Left ventricle myocardium inferior (tissue), 1 donor: Measurements from ENCODE around the gene TTC21A. TPM values are rescaled to one million over a fixed set of nuclear protein-coding genes. Genes with fewer than 3 reads are reported as not detected.

Experiments used
- DNase-seq: peaks from one replicate; pipeline ENCODE4 v3.0.0-alpha.2; 2020
- H3K27ac ChIP-seq: fragments of 200-600 bp; replicated peaks from 2 replicates; pipeline ENCODE4 v1.8.0; 2021
- H3K27me3 ChIP-seq: fragments of 200-600 bp; 2 replicates; pipeline ENCODE4 v1.8.0; 2021; ENCODE audit warnings: low read depth
- H3K36me3 ChIP-seq: fragments of 200-600 bp; 2 replicates; pipeline ENCODE4 v1.8.0; 2021
- H3K4me1 ChIP-seq: fragments of 200-600 bp; 2 replicates; pipeline ENCODE4 v1.8.0; 2021
- H3K4me3 ChIP-seq: fragments of 200-600 bp; 2 replicates; pipeline ENCODE4 v1.8.0; 2021; ENCODE audit warnings: mild to moderate bottlenecking, moderate library complexity
- H3K9me3 ChIP-seq: fragments of 200-600 bp; replicated peaks from 2 replicates; pipeline ENCODE4 v1.8.0; 2021
- CTCF ChIP-seq: fragments of 200-600 bp; IDR thresholded peaks from 2 replicates; pipeline ENCODE4 v1.8.0; 2021; ENCODE audit warnings: antibody characterized with exemption, mild to moderate bottlenecking, borderline replicate concordance
- intact Hi-C: fragments of 100-400 bp; cut with micrococcal nuclease; formaldehyde crosslinking; loops from one replicate; pipeline ENCODE4 v1.11.0; 2022
- total RNA-seq: library from RNA; stranded (reverse); fragmentation: NEBNext Ultra II Directional; extraction: Animal tissue kit (Norgen Biotek cat#: 25700); gene quantifications from one replicate; pipeline ENCODE4 v1.2.1, GENCODE V29; 2021
- donor health status: DM: no; HTN: yes; CAD: no; lungs with severe emphysema.

TTC21A gene
- total RNA-seq, 1 donor from 2014 or later, result 2.1 TPM

GRCh38 chr3:39112535-39112934, 5.1 kb downstream of the TTC21A start:
- no peak for DNase-seq

GRCh38 chr3:39113291-39113690, 5.8 kb downstream of the TTC21A start:
- Histone ChIP-seq H3K4me3 (no peak overlapping the region), H3K4me1 (peaks cover 8% of the 10 kb centered on the region), H3K27me3 (no peaks in the 10 kb centered on the region), H3K36me3 (peaks cover 2% of the 10 kb centered on the region), H3K9me3 (no peaks in the 10 kb centered on the region), H3K27ac (no peak overlapping the region)
- intact Hi-C loops, result no loop called here
- DNase-seq, result no peak
- no peak for TF ChIP-seq CTCF

More at GRCh38 chr3:39112535-39112934, 5.1 kb downstream of the TTC21A start:
- intact Hi-C loops, result no loop called here
- TF ChIP-seq CTCF, result no peak
- Histone ChIP-seq H3K27ac (no peak overlapping the region), H3K4me1 (peaks cover 11% of the 10 kb centered on the region), H3K4me3 (no peak overlapping the region), H3K36me3 (no peaks in the 10 kb centered on the region), H3K27me3 (no peaks in the 10 kb centered on the region), H3K9me3 (no peaks in the 10 kb centered on the region)

- H3K36me3 ChIP-seq, result peaks cover 6% of the 10 kb centered on the region
- H3K27me3 ChIP-seq, result no peaks in the 10 kb centered on the region
- no peak overlapping the region for H3K4me3 ChIP-seq
- no peak for DNase-seq
- H3K27ac ChIP-seq, result no peak overlapping the region
- peaks cover 4% of the 10 kb centered on the region for H3K4me1 ChIP-seq
- intact Hi-C loops, result no loop called here
- TF ChIP-seq CTCF, result no peak
- no peaks in the 10 kb centered on the region for H3K9me3 ChIP-seq
Observed at GRCh38 chr3:39114456-39114855, 7.0 kb downstream of the TTC21A start.

- Histone ChIP-seq H3K4me1 (peaks cover 4% of the 10 kb centered on the region), H3K27me3 (no peaks in the 10 kb centered on the region), H3K9me3 (no peaks in the 10 kb centered on the region), H3K27ac (no peak overlapping the region), H3K4me3 (no peak overlapping the region), H3K36me3 (peaks cover 6% of the 10 kb centered on the region)
- no peak for TF ChIP-seq CTCF
- DNase-seq, result no peak
- intact Hi-C loops, result no loop called here
Observed at GRCh38 chr3:39115870-39116269, 8.4 kb downstream of the TTC21A start.

- Histone ChIP-seq H3K9me3 (no peaks in the 10 kb centered on the region), H3K36me3 (peaks cover 6% of the 10 kb centered on the region)
- intact Hi-C loops, result no loop called here
Observed at GRCh38 chr3:39118079-39118478, 10.6 kb downstream of the TTC21A start.

More at GRCh38 chr3:39118079-39118478, 10.6 kb downstream of the TTC21A start:
- no peak for DNase-seq
- Histone ChIP-seq H3K4me3 (no peak overlapping the region), H3K27me3 (no peaks in the 10 kb centered on the region), H3K4me1 (peaks cover 7% of the 10 kb centered on the region), H3K27ac (no peak overlapping the region)
- no peak for TF ChIP-seq CTCF
